Measurements from ENCODE around the gene HHAT.
A peak's percentile ranks its signal among the peaks of the same experiment; 100 is the strongest.

Gene HHAT

DNA sequence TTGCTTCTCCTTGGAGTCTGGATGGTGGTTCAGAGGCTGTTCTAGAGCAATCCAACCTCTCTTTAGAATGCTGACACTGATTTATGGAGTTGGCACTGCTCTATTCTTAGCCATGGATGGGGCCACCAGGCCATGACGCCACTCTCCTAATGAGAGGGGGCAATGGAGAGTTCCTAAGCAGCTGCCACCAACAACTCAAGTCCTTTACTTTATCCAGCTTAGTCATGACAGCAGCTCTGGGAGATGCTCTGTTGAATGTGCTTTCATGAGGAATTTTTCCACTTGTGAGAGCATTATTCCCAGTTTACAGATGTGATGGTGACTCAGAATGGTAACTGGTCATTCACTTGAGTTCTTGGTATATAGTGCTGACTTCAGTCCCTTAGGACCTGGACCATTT, 366.3 kb downstream of the HHAT start:
- no peak for TF ChIP-seq GATA3 (IDR thresholded peaks at IDR 0.05; ENCODE audit: low read depth, low read length)

DNA sequence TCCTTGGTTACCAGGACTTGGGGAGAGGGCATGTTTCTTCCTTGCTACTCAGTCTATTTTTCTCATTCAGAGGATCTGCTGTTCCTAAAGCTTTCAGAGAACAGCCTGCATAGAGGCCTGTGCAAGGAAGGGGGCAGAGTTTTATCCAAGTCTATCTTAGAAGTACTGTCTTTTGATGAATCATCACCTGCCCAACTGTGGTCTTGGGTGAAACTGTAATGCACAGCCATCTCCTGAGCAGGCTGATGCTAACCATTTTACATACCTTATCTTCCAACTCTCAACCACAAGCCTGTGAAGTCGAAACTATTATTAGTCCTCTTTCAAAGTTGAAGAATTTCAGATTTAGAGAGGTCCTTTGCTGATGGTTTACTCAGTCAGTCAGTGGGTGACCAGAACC, 368.0 kb downstream of the HHAT start:
- TF ChIP-seq GATA2 (IDR thresholded peaks at IDR 0.05; ENCODE audit: low read depth, low read length) (no peak), GATA3 (IDR thresholded peaks at IDR 0.05; ENCODE audit: low read depth, low read length) (no peak)

DNA sequence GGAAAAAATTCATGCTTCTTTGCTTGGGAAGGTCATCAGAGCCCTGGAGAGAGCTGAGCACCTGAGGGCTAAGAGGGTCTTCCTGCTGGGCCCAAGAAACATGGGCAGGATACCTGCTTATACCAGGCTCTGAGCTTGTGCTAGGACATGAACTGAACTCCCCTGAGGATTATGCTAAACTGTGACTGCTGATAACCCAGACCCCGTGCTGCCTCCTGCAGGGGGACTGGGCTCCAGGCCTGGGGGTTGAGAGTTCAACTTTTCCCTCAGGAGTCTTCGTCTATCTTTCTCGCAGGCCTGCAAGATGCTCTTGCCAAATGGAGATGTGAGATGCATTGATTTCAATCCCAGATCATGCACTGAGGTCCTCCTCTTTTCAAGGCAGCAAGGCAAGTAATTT, 368.5 kb downstream of the HHAT start:
- TF ChIP-seq GATA2 (IDR thresholded peaks at IDR 0.05; ENCODE audit: low read depth, low read length), result no peak
- no peak for TF ChIP-seq GATA3 (IDR thresholded peaks at IDR 0.05; ENCODE audit: low read depth, low read length)

DNA sequence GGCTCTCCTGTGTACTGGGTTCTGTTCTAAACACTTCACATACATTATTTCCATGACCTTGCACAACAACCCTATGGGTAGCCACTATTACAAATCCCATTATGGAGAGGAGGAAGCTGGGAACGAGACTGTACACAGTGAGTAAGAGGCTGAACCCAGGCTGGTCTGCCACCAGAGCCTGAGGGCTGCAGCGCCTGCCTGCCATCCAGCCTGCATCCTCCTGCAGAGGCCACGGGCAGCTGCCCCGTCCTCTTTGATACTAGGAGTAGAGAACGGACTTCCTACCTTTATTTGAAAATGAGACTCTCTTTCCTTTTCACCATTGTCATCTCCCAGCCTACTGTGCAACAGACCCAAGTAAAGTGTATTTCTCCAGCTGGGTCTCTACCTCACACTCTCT, 370.0 kb downstream of the HHAT start:
- no peak for TF ChIP-seq GATA2 (IDR thresholded peaks at IDR 0.05; ENCODE audit: low read depth, low read length)
- no peak for TF ChIP-seq GATA3 (IDR thresholded peaks at IDR 0.05; ENCODE audit: low read depth, low read length)

DNA sequence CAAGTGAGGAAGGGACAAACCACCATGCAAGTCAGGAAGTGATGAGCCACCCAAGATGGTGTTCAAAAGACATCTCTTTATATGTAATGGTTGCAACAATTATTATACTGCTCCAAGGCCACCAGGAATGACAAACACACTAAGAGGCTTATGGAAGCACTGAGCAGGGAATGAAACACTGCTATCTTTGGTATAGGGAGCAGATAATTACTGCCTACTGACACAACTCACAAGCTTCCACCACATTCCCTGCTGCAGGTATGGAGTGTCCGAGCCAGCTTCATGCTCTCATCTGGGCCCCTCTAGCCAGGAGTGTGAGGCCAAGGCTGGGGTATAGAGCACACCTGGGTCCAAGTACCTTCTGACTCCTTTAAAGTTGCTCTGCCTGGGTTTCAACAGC, 371.4 kb downstream of the HHAT start:
- TF ChIP-seq GATA3 (IDR thresholded peaks at IDR 0.05; ENCODE audit: low read depth, low read length), result no peak
- TF ChIP-seq GATA2 (IDR thresholded peaks at IDR 0.05; ENCODE audit: low read depth, low read length), result no peak

DNA sequence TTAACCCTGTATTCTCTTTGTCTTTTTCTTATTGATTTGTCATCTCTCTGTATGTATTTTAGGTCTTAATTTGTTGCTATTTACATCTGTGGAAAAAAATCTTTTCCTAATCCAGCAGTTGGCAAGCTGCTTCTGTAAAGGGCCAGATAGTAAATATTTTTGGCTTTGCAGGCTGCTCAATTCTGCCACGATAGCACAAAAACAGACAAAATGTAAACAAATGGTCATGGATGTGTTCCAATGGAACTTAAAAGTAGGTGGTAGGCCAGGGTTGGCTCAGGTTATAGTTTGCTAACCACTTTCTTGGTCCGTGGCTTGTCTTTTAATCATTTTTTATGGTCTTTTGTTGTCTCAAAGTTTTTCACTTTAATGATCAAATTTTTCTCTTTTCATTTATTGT, 371.8 kb downstream of the HHAT start:
- TF ChIP-seq GATA3 (IDR thresholded peaks at IDR 0.05; ENCODE audit: low read depth, low read length) (no peak), GATA2 (IDR thresholded peaks at IDR 0.05; ENCODE audit: low read depth, low read length) (no peak)

DNA sequence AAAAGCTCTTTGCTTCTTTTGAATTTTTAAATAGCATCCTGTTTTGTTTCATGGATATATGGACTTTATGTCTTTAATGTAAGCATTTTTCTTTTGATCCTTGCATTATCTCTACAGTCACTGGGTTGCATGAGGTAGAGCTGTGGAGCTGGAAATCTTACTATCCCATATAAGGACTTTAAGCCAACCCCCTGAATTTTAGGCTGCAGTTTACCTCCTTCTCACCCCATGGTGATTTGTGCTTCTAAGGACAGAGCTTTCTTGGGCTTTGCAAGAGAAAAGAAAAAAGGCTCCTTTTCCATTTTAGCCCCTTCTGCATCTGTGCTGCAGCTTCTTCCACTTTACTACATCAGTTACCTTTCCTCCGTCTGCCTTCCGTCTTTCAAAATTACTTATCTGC, 373.8 kb downstream of the HHAT start:
- TF ChIP-seq GATA3 (IDR thresholded peaks at IDR 0.05; ENCODE audit: low read depth, low read length) (no peak), GATA2 (IDR thresholded peaks at IDR 0.05; ENCODE audit: low read depth, low read length) (no peak)

DNA sequence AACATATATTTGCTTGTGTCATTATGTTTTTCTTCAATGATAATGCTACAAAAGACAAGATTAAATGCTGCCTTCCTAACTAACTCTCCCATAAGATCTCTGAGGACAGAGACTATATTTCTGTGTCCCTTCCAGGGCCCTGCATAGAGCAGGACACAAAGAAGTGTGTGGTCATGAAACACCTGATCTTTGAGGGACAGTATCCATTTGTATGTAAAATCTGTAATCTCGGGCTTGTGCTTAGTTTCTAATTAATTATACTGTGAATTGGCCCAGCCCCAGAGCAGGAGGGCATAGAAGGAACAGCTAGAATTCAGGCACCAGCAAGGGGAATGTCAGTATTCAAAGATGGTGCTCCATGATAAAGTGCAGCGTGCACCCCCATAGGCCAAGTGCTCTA, 374.9 kb downstream of the HHAT start:
- TF ChIP-seq GATA3 (IDR thresholded peaks at IDR 0.05; ENCODE audit: low read depth, low read length) (no peak), GATA2 (IDR thresholded peaks at IDR 0.05; ENCODE audit: low read depth, low read length) (peak; percentile 32; the same call in 1 of the 2 replicates)

DNA sequence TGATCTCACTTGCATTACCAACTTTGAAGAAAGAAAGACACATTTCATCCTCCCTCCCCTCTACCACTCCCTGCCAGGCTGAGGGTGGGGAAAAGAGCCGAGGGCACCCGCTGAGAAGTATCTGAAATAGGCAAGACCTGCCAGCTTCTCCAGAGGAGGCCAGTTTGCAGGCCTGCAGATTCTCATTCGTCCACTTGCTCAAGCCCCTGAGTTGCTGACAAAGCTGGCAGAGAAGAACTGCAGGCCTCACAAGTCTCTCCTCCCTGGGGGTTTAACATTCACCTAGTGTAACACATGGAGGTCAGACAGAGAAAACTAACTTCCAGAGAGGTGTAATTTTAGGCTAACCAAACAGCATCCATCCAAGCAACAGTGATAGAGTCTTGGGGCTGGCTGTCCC, 376.4 kb downstream of the HHAT start:
- TF ChIP-seq GATA2 (IDR thresholded peaks at IDR 0.05; ENCODE audit: low read depth, low read length) (no peak), GATA3 (IDR thresholded peaks at IDR 0.05; ENCODE audit: low read depth, low read length) (no peak)

DNA sequence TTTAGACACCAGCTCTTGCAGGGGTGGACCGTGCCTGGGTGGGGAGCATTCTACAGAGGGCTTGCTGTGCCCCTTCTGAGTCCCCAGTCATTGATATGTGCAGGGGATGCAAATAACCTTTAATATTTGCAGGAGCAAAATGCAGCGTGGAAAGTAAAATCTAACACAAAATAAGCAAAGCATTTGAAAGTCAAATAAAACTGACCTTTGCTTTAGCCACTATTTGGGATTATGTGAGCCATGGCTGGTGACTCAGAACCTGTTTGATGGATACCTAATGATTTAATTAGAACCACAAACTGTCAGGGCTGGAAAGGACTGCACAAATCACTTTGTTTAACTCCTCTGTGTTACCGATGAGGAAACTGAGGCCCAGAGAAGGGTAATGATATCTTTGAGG, 377.5 kb downstream of the HHAT start:
- no peak for TF ChIP-seq GATA2 (IDR thresholded peaks at IDR 0.05; ENCODE audit: low read depth, low read length)
- TF ChIP-seq GATA3 (IDR thresholded peaks at IDR 0.05; ENCODE audit: low read depth, low read length), result no peak

DNA sequence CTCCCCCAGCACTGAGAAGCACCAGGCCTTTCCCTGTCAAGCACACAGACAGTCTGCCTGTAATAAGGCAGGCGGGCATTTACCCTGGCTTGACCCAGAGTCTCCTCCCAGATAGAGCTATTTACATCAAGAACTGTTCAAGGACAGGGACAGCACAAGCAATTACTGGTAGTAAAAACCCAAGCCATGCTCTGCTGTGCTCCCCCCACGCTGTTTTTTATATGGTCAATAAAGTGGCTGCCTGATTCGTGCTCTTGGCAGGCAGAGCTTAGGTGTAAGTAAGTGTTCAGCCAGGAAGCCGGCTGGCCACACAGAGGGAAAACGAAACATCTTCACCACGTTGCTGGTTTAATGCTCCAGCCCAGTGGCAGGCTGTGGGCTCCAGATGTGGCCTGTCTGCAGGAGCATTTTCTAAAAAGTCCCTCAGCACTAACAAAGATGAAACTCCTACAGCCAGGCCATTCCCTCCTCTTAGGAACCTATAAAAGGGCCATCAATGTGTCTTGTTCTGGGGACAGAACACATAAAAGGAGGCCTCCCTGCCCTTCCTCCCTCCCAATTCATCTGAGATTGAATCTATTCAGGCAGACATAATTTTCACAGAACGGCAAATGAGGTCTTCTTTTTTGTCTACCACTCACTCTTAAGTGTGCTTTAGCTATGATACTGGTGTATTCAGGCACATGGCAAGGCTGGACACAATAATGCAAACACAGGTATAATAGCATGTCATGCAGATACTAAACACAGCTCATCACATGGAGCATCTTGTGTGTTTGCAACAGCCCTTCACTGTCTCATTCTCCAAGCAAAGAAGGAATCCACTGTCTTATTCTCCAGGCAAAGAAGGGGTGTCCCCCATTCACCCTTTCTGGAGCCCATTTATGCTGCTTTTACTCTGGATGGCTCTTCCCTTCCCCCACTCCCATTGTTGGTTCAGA, 378.9 kb downstream of the HHAT start:
- no peak for TF ChIP-seq GATA3 (IDR thresholded peaks at IDR 0.05; ENCODE audit: low read depth, low read length)

DNA sequence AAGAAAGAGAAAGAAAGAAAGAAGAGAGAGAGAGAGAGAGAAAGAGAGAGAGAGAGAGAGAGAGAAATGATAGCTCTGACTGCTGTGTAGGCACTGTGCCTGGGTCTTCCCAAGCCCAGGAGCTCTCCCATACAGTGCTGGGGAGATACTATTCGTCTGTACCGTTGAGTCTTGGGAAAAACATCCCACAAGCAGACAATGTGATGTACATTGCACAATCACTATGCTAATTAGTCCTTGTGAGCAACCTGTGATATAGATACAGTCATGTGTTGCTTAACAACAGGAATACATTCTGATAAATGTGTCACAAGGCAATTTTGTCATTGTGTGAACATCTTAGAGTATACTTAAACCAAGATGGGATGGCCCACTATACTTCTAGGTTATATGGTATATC, 381.0 kb downstream of the HHAT start:
- TF ChIP-seq GATA3 (IDR thresholded peaks at IDR 0.05; ENCODE audit: low read depth, low read length) (no peak), GATA2 (IDR thresholded peaks at IDR 0.05; ENCODE audit: low read depth, low read length) (no peak)

DNA sequence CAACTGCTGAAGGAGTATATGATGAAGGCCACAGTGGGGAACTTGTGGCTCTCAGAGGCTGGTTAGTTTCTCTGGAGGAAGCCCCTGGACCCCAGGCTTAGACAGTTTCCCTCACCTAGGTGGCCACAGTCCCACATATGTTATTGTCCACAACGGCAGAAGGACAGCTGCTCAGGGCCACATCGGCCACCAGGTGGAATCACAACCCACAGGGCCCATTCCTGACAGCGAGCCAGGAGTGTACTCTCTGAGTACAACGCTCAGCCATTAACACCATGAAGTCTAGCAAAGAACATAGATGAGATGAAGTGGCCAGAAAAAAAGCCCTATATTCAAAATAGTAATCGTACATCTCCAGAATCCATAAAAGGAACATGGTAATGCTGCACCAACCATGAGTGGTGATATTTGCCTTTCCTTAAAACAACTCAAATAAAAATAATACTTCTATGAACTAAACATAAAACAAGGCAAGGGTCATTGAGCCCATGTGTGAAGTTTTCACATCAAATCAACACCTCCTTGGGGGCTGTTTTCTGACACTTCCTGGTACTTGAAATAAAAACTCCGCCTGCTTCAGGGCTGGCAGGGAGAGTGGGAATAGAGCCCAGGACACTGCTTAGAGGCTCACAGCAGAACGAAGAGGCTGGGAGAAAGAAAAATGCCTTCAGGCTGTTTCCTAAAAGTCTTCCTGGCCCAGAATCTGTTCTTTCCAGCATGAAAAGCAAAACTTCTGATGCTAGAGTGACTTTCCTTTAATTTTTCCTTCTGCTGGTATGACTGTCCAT, 383.3 kb downstream of the HHAT start:
- no peak for TF ChIP-seq GATA2 (IDR thresholded peaks at IDR 0.05; ENCODE audit: low read depth, low read length)
- TF ChIP-seq GATA3 (IDR thresholded peaks at IDR 0.05; ENCODE audit: low read depth, low read length), result no peak

DNA sequence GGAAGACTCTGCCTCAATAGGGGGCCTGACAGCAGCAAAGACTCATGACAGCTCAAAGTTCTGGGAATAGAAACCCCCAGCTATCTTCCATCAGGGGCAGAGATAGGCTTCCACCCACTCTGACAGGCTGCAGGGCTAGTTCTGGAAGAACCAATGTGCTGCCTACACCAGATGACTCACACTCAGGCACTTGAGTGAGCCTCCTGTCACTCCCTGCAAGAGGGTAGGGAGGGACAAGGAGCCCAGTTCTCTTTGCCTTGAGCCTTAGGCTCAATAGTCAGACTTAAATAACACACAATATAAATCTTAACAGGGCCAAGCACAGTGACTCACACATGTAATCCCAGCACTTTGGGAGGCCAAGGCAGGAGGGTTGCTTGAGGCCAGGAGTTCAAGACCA, 386.4 kb downstream of the HHAT start:
- no peak for TF ChIP-seq GATA2 (IDR thresholded peaks at IDR 0.05; ENCODE audit: low read depth, low read length)
- TF ChIP-seq GATA3 (IDR thresholded peaks at IDR 0.05; ENCODE audit: low read depth, low read length), result no peak

All from SH-SY5Y (cell line).